Measurements from ENCODE around the gene NFKBIB.
"Not testable (repeated sequence)": the region's sequence is repeated elsewhere in the genome, so short reads cannot be mapped to it uniquely, and the experiment has no call there.

NFKBIB gene

GRCh38 chr19:38869160-38869835 lies 30.5 kb upstream of the NFKBIB start:
- peak overlapping the region; percentile 93 for H3K4me2 ChIP-seq (ENCODE audit: low read length)
- peaks cover 8% of the 10 kb centered on the region for H3K36me3 ChIP-seq (replicated peaks; ENCODE audit: low read depth, low read length)
- H3K4me1 ChIP-seq (ENCODE audit: low read length) = peaks cover 34% of the 10 kb centered on the region
- H4K20me1 ChIP-seq (ENCODE audit: insufficient read depth, low read length) = no peaks in the 10 kb centered on the region
- peaks cover 10% of the 10 kb centered on the region; the same call in 1 of the 2 replicates for H3K9me3 ChIP-seq (ENCODE audit: insufficient read depth, low read length)
- TF ChIP-seq CTCF (IDR thresholded peaks at IDR 0.05; ENCODE audit: low read depth, low read length) (no peak), EZH2phosphoT487 (IDR thresholded peaks at IDR 0.05; ENCODE audit: low read depth) (no peak)
- peak overlapping the region; percentile 69 for H3K9ac ChIP-seq (ENCODE audit: low read length)
- H2AFZ ChIP-seq (ENCODE audit: low read depth, low read length) = peak overlapping the region; percentile 65
- H3K27me3 ChIP-seq (ENCODE audit: low read depth, low read length) = no peaks in the 10 kb centered on the region
- H3K79me2 ChIP-seq (ENCODE audit: low read length) = no peaks in the 10 kb centered on the region
- H3K27ac ChIP-seq (ENCODE audit: low read length) = peak overlapping the region; percentile 20; the same call in 1 of the 2 replicates
- peak overlapping the region; percentile 77 for H3K4me3 ChIP-seq (ENCODE audit: low read length)

GRCh38 chr19:38869836-38870607 lies 29.7 kb upstream of the NFKBIB start:
- Histone ChIP-seq H3K4me2 (ENCODE audit: low read length) (peak overlapping the region; percentile 93), H3K9me3 (ENCODE audit: insufficient read depth, low read length) (peaks cover 5% of the 10 kb centered on the region; the same call in 1 of the 2 replicates), H3K4me1 (ENCODE audit: low read length) (peaks cover 27% of the 10 kb centered on the region), H3K36me3 (replicated peaks; ENCODE audit: low read depth, low read length) (peaks cover 4% of the 10 kb centered on the region), H3K9ac (ENCODE audit: low read length) (peak overlapping the region; percentile 69), H3K27me3 (ENCODE audit: low read depth, low read length) (no peaks in the 10 kb centered on the region), H3K4me3 (ENCODE audit: low read length) (peak overlapping the region; percentile 77), H2AFZ (ENCODE audit: low read depth, low read length) (peak overlapping the region; percentile 65; the same call in 1 of the 2 replicates), H4K20me1 (ENCODE audit: insufficient read depth, low read length) (no peaks in the 10 kb centered on the region), H3K79me2 (ENCODE audit: low read length) (no peaks in the 10 kb centered on the region), H3K27ac (ENCODE audit: low read length) (peak overlapping the region; percentile 20; the same call in 1 of the 2 replicates)
- TF ChIP-seq CTCF (IDR thresholded peaks at IDR 0.05; ENCODE audit: low read depth, low read length) (peak; percentile 96), EZH2phosphoT487 (IDR thresholded peaks at IDR 0.05; ENCODE audit: low read depth) (no peak)

DNA sequence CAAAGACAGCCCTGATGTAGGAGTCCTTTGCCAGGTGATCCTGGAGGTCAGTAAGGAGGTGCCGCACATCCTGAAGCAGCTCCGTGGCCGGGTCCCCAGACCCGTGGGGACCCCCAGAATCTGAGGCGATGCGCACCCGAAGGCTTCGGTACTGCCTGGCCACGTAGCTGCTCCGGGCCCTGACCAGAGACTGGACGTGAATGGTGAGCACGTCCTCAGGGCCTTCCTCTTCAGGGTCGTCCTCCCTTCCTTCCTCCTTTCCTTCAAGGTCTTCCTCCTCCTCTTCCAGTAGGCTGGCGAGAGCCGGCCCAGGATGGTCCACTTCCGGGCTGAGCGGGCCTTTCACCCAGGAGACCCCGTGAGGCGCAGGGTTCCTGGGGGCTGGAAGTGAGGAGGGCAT lies 29.2 kb upstream of the NFKBIB start:
- TF ChIP-seq EZH2phosphoT487 (IDR thresholded peaks at IDR 0.05; ENCODE audit: low read depth) = no peak
- no peak for TF ChIP-seq CTCF (IDR thresholded peaks at IDR 0.05; ENCODE audit: low read depth, low read length)
- no peaks in the 10 kb centered on the region for H3K79me2 ChIP-seq (ENCODE audit: low read length)
- H3K9ac ChIP-seq (ENCODE audit: low read length) = no peak overlapping the region
- no peak overlapping the region for H2AFZ ChIP-seq (ENCODE audit: low read depth, low read length)
- peaks cover 21% of the 10 kb centered on the region for H3K4me1 ChIP-seq (ENCODE audit: low read length)
- H3K27ac ChIP-seq (ENCODE audit: low read length) = no peak overlapping the region
- H3K36me3 ChIP-seq (replicated peaks; ENCODE audit: low read depth, low read length) = no peaks in the 10 kb centered on the region
- peak overlapping the region; percentile 93; the same call in 1 of the 2 replicates for H3K4me2 ChIP-seq (ENCODE audit: low read length)
- no peaks in the 10 kb centered on the region for H4K20me1 ChIP-seq (ENCODE audit: insufficient read depth, low read length)
- no peaks in the 10 kb centered on the region for H3K9me3 ChIP-seq (ENCODE audit: insufficient read depth, low read length)
- peak overlapping the region; percentile 77 for H3K4me3 ChIP-seq (ENCODE audit: low read length)
- no peaks in the 10 kb centered on the region for H3K27me3 ChIP-seq (ENCODE audit: low read depth, low read length)

GRCh38 chr19:38873400-38873799 lies 26.4 kb upstream of the NFKBIB start:
- not testable (repeated sequence) for H3K4me3 ChIP-seq (ENCODE audit: low read length); H3K36me3 ChIP-seq (replicated peaks; ENCODE audit: low read depth, low read length); H2AFZ ChIP-seq (ENCODE audit: low read depth, low read length); H4K20me1 ChIP-seq (ENCODE audit: insufficient read depth, low read length); H3K9ac ChIP-seq (ENCODE audit: low read length); H3K4me2 ChIP-seq (ENCODE audit: low read length); H3K27ac ChIP-seq (ENCODE audit: low read length); H3K79me2 ChIP-seq (ENCODE audit: low read length); H3K27me3 ChIP-seq (ENCODE audit: low read depth, low read length); H3K9me3 ChIP-seq (ENCODE audit: insufficient read depth, low read length)
- H3K4me1 ChIP-seq (ENCODE audit: low read length) = peaks cover 29% of the 10 kb centered on the region
